ENCODE data around the gene TBC1D17. TPM values are rescaled to one million over a fixed set of nuclear protein-coding genes. Genes with fewer than 3 reads are reported as not detected.

The TBC1D17 gene
- polyA plus RNA-seq, 2 of the 4 experiments (the other 2 are of a cell fraction) = 12.3 to 41.5 TPM

GRCh38 chr19:49879243-49879963 lies 1.9 kb downstream of the TBC1D17 start:
- no peak for TF ChIP-seq ZSCAN20 (CRISPR knock-in tag; IDR thresholded peaks at IDR 0.05)
- TF ChIP-seq RAD21 (conservative IDR thresholded peaks at IDR 0.05 in 1 of 2, IDR thresholded peaks at IDR 0.05 in 1 of 2) = no peak
- TF ChIP-seq GATA3 (IDR thresholded peaks at IDR 0.05; ENCODE audit: borderline replicate concordance) = no peak
- TF ChIP-seq KDM5A (IDR thresholded peaks at IDR 0.05) = no peak
- no peak for TF ChIP-seq PBX3 (IDR thresholded peaks at IDR 0.05)
- no peak for TF ChIP-seq SREBF2 (IDR thresholded peaks at IDR 0.05)
- no peak for TF ChIP-seq HOXB13 (CRISPR knock-in tag; IDR thresholded peaks at IDR 0.05; ENCODE audit: low read depth)
- no peak for TF ChIP-seq TP53 (CRISPR knock-in tag; IDR thresholded peaks at IDR 0.05)
- no peak for TF ChIP-seq CBX8 (IDR thresholded peaks at IDR 0.05)
- TF ChIP-seq HOXA7 (CRISPR knock-in tag; IDR thresholded peaks at IDR 0.05) = no peak

GRCh38 chr19:49880162-49880869 lies 2.8 kb downstream of the TBC1D17 start:
- DNase-seq (ENCODE audit: low read depth in 1 of 2, low spot score in 1 of 2) = no peak
- ATAC-seq = no peak
- ChIA-PET POLR2A (no interaction called here), CTCF (interaction anchor here (2.3 to 3.8 kb wide), 2 partner anchors 9 to 57 kb away, joined by 7 to 24 read pairs; no protein-coding TSS in a partner anchor)
- FAIRE-seq = no peak
- TF ChIP-seq E2F6 (IDR thresholded peaks at IDR 0.05; ENCODE audit: borderline replicate concordance, low read depth) (no peak), MYC (IDR thresholded peaks at IDR 0.05; ENCODE audit: borderline replicate concordance, low read length) (no peak), RARB (CRISPR knock-in tag; IDR thresholded peaks at IDR 0.05) (no peak), HMGXB4 (CRISPR knock-in tag; IDR thresholded peaks at IDR 0.05; ENCODE audit: borderline replicate concordance) (no peak), HDAC2 (IDR thresholded peaks at IDR 0.05) (no peak), SMC3 (IDR thresholded peaks at IDR 0.05) (no peak), EHF (CRISPR knock-in tag; IDR thresholded peaks at IDR 0.05) (no peak), CBX2 (IDR thresholded peaks at IDR 0.05; ENCODE audit: borderline replicate concordance, low read depth) (no peak), ATOH8 (CRISPR knock-in tag; IDR thresholded peaks at IDR 0.05; ENCODE audit: low read depth) (no peak), ZC3H11A (IDR thresholded peaks at IDR 0.05) (no peak)
- H3K4me3 ChIP-seq = no peak overlapping the region
- H3K27ac ChIP-seq = no peak overlapping the region
- H3K4me1 ChIP-seq = peaks cover 14% of the 10 kb centered on the region
- WGBS (ENCODE audit: missing lambda C conversion rate) = 90% methylated on average over 7 of the region's 10 CpGs
- no peak overlapping the region for H3K4me2 ChIP-seq
- H3K9me3 ChIP-seq = peaks cover 10% of the 10 kb centered on the region

More at GRCh38 chr19:49879243-49879963, 1.9 kb downstream of the TBC1D17 start:
- POLR2A ChIA-PET = interaction anchor here (0.8 kb wide), 1 partner anchor 10 kb away, joined by 3 read pairs; no protein-coding TSS in a partner anchor
- ATAC-seq (no peak), FAIRE-seq (no peak), DNase-seq (ENCODE audit: low read depth in 1 of 2, low spot score in 1 of 2) (peak in 1 of 2 experiments; percentile 73)
- Histone ChIP-seq H3K4me2 (peak overlapping the region; percentile 90; the same call in 2 of the 3 replicates), H3K27ac (peak overlapping the region in 1 of 2 experiments; percentile 98; a peak in 1 of 6 replicates), H3K4me3 (no peak overlapping the region), H3K4me1 (peaks cover 21% of the 10 kb centered on the region), H3K9me3 (peaks cover 10% of the 10 kb centered on the region)
- CTCF ChIA-PET = interaction anchor here (2.3 to 3.8 kb wide), 2 partner anchors 10 to 58 kb away, joined by 7 to 24 read pairs; no protein-coding TSS in a partner anchor
- WGBS (ENCODE audit: missing lambda C conversion rate) = 92% methylated on average over 12 of the region's 12 CpGs

All from A549 (cell line).